CD4-positive, alpha-beta T cell (primary cell): ENCODE measurements around the gene FYCO1. TPM values are rescaled to one million over a fixed set of nuclear protein-coding genes. Genes with fewer than 3 reads are reported as not detected.

Experiments
- ATAC-seq: fragments of 200-7000 bp; cut with Tn5 transposase; one replicate; pipeline ENCODE4 v1.10.0; 2022; ENCODE audit warnings: mild to moderate bottlenecking; ENCODE audit not compliant: poor library complexity
- CTCF ChIA-PET: fragments of 350-600 bp; sonication (Branson Sonifier 250); formaldehyde crosslinking; loops from one replicate; lab custom pipeline; 2021; ENCODE audit warnings: antibody characterized with exemption, inconsistent platforms; lab: Charles Lee
- POLR2A ChIA-PET: fragments of 350-600 bp; sonication (Branson Sonifier 250); formaldehyde crosslinking; loops from one replicate; lab custom pipeline; 2021; ENCODE audit warnings: antibody characterized with exemption, inconsistent platforms; lab: Charles Lee
- DNase-seq, 14 experiments: peaks; one replicate each; pipeline ENCODE4 v3.0.0-alpha.2; 2013 to 2020; ENCODE audit warnings: mixed read lengths in 2 of 14
- H3K27ac ChIP-seq, 2 donors: one replicate each; pipeline versions ENCODE4 v1.5.1 to v1.7.0; 2013; ENCODE audit warnings: low read length in 2 of 2, low read depth in 1 of 2, mild to moderate bottlenecking in 1 of 2
- H3K27me3 ChIP-seq, 2 experiments: 1 replicate in 1 of 2; 2 replicates in 1 of 2; pipeline versions ENCODE4 v1.6.1 to v1.7.0; 2013; ENCODE audit warnings: low read length in 2 of 2, control low read depth in 1 of 2, mild to moderate bottlenecking in 1 of 2, moderate library complexity in 1 of 2; ENCODE audit not compliant: insufficient read depth in 2 of 2, control insufficient read depth in 1 of 2
- H3K36me3 ChIP-seq: one replicate; pipeline ENCODE4 v1.6.1; 2013; ENCODE audit warnings: low read length, control low read depth; ENCODE audit not compliant: insufficient read depth
- H3K4me1 ChIP-seq: one replicate; pipeline ENCODE4 v1.6.1; 2013; ENCODE audit warnings: low read length, control low read depth; ENCODE audit not compliant: insufficient read depth
- H3K4me3 ChIP-seq: one replicate; pipeline ENCODE4 v1.5.1; 2013; ENCODE audit warnings: mild to moderate bottlenecking, low read length, moderate library complexity
- H3K9me3 ChIP-seq, 2 experiments: 1 replicate in 1 of 2; 2 replicates in 1 of 2; pipeline versions ENCODE4 v1.6.1 to v1.7.0; 2013; ENCODE audit warnings: low read length in 2 of 2, mild to moderate bottlenecking in 2 of 2, control low read depth in 1 of 2, moderate library complexity in 1 of 2; ENCODE audit not compliant: control insufficient read depth in 1 of 2, insufficient read depth in 1 of 2
- H3K27ac Mint-ChIP-seq: one replicate; pipeline ENCODE4 v1.8.0; 2020; ENCODE audit warnings: mixed read lengths
- H3K27me3 Mint-ChIP-seq: one replicate; pipeline ENCODE4 v1.8.0; 2021; ENCODE audit warnings: mixed read lengths
- H3K36me3 Mint-ChIP-seq: one replicate; pipeline ENCODE4 v1.8.0; 2021; ENCODE audit warnings: low read depth, mixed read lengths
- H3K4me1 Mint-ChIP-seq: one replicate; pipeline ENCODE4 v1.8.0; 2021; ENCODE audit warnings: low read depth, mixed read lengths
- H3K4me3 Mint-ChIP-seq: one replicate; pipeline ENCODE4 v1.8.0; 2020; ENCODE audit warnings: mild to moderate bottlenecking, mixed read lengths
- H3K9me3 Mint-ChIP-seq: one replicate; pipeline ENCODE4 v1.8.0; 2020; ENCODE audit warnings: mixed read lengths
- CTCF ChIP-seq: fragments of 200-600 bp; IDR thresholded peaks from one replicate; pipeline ENCODE4 v1.8.0; 2022; ENCODE audit warnings: antibody characterized with exemption, mild to moderate bottlenecking
- intact Hi-C, 2 experiments: fragments of 100-400 bp; cut with DNase I in 1 of 2; cut with micrococcal nuclease in 1 of 2; formaldehyde crosslinking; loops; one replicate each; pipeline versions ENCODE4 v1.15.1 to v1.9.0; 2023 to 2025; cut with DNase I, micrococcal nuclease
- total RNA-seq, 174 experiments: library from RNA in 2 of 174; stranded (reverse) in 2 of 174; gene quantifications; one replicate each; pipeline ENCODE4 v1.2.3 and lab custom pipeline; 2021 to 2026

Gene FYCO1
- total RNA-seq, 2 experiments from 2014 or later, result 17.4 to 20.1 TPM

- H3K36me3 Mint-ChIP-seq, result no peaks in the 10 kb centered on the region
- CTCF ChIA-PET, result interaction anchor here (0.6 kb wide), 1 partner anchor 53 kb away, joined by 3 read pairs; no protein-coding TSS in a partner anchor
- H3K4me1 Mint-ChIP-seq, result no peaks in the 10 kb centered on the region
- H3K4me3 ChIP-seq, result no peak overlapping the region
- no peak overlapping the region for H3K27ac Mint-ChIP-seq
- H3K27me3 ChIP-seq, result no peaks in the 10 kb centered on the region
- no peak for TF ChIP-seq CTCF
- H3K4me3 Mint-ChIP-seq, result no peak overlapping the region
- peaks cover 6% of the 10 kb centered on the region for H3K27me3 Mint-ChIP-seq
- no peak overlapping the region for H3K27ac ChIP-seq
- peaks cover 7 to 8% of the 10 kb centered on the region in 2 experiments for H3K9me3 ChIP-seq
- ATAC-seq, result no peak
- H3K9me3 Mint-ChIP-seq, result peaks cover 2% of the 10 kb centered on the region
- intact Hi-C loops, result no loop called here
- POLR2A ChIA-PET, result no interaction called here
- H3K36me3 ChIP-seq, result no peaks in the 10 kb centered on the region
- no peaks in the 10 kb centered on the region for H3K4me1 ChIP-seq
- DNase-seq, result no peak
Measured at GRCh38 chr3:46022909-46023785, 27.5 kb upstream of the FYCO1 start.

GRCh38 chr3:46021516-46021915 is 25.9 kb upstream of the FYCO1 start:
- no peak overlapping the region for H3K4me3 ChIP-seq
- no peak overlapping the region for H3K27ac Mint-ChIP-seq
- H3K4me1 ChIP-seq, result no peaks in the 10 kb centered on the region
- H3K9me3 Mint-ChIP-seq, result no peaks in the 10 kb centered on the region
- H3K27me3 Mint-ChIP-seq, result peaks cover 6% of the 10 kb centered on the region
- CTCF ChIA-PET, result no interaction called here
- H3K27me3 ChIP-seq, result no peaks in the 10 kb centered on the region
- no peaks in the 10 kb centered on the region for H3K36me3 ChIP-seq
- ATAC-seq (no peak), DNase-seq (no peak)
- H3K36me3 Mint-ChIP-seq, result no peaks in the 10 kb centered on the region
- POLR2A ChIA-PET, result no interaction called here
- no peak overlapping the region for H3K4me3 Mint-ChIP-seq
- H3K27ac ChIP-seq, result no peak overlapping the region
- TF ChIP-seq CTCF, result no peak
- no peaks in the 10 kb centered on the region for H3K9me3 ChIP-seq
- H3K4me1 Mint-ChIP-seq, result no peaks in the 10 kb centered on the region
- intact Hi-C loops, result no loop called here

- Mint-ChIP-seq H3K27ac (no peak overlapping the region), H3K4me3 (no peak overlapping the region), H3K9me3 (no peaks in the 10 kb centered on the region), H3K36me3 (no peaks in the 10 kb centered on the region), H3K4me1 (no peaks in the 10 kb centered on the region), H3K27me3 (peaks cover 6% of the 10 kb centered on the region)
- no peak for DNase-seq
- H3K9me3 ChIP-seq, result no peaks in the 10 kb centered on the region
- ChIA-PET CTCF (no interaction called here), POLR2A (no interaction called here)
- H3K36me3 ChIP-seq, result no peaks in the 10 kb centered on the region
- H3K4me1 ChIP-seq, result no peaks in the 10 kb centered on the region
- no peak overlapping the region for H3K4me3 ChIP-seq
- no peak for TF ChIP-seq CTCF
- no peak overlapping the region for H3K27ac ChIP-seq
- no peaks in the 10 kb centered on the region for H3K27me3 ChIP-seq
- intact Hi-C loops, result no loop called here
- ATAC-seq, result no peak
Measured at GRCh38 chr3:46020766-46021510, 25.3 kb upstream of the FYCO1 start.
